A549 treated with DMSO at 1 μM for 4 hours (cell line): Measurements from ENCODE around the gene LCK. TPM values are rescaled to one million over a fixed set of nuclear protein-coding genes. Genes with fewer than 3 reads are reported as not detected.

Source experiments
- total RNA-seq: library from RNA; stranded (reverse); fragments of 200-300 nt; extraction: Qiagen RNA extraction; gene quantifications from 5 replicates; pipeline ENCODE4 v1.2.3, GENCODE V29; 2022; ENCODE audit warnings: low read depth

LCK gene
- total RNA-seq: 0.07 TPM in 1 of 5 replicates, not detected in the others

GRCh38 chr1:32250893-32251716 is at the start of gene LCK:
LCK (plus strand) TSS chr1:32251265; CDS start chr1:32274330, 23,065 bp downstream.

GRCh38 chr1:32205401-32206370 is 45.4 kb upstream of the LCK start, which contains the start of gene IQCC:
IQCC (plus strand) TSS chr1:32205671; CDS start chr1:32205682, 11 bp downstream.

GRCh38 chr1:32208891-32209328 is 42.2 kb upstream of the LCK start, which contains the start of gene DCDC2B:
DCDC2B (plus strand) TSS chr1:32209089; CDS start chr1:32209094, 5 bp downstream.

GRCh38 chr1:32221980-32222755 is 28.9 kb upstream of the LCK start, which contains the start of the genes EIF3I and TMEM234:
EIF3I (plus strand) TSS chr1:32222407; CDS start chr1:32222442, 35 bp downstream.
TMEM234 (minus strand) TSS chr1:32222353; CDS start chr1:32222322, 31 bp downstream.

GRCh38 chr1:32246888-32247273 is 4.2 kb upstream of the LCK start, which contains the start of gene FAM167B:
FAM167B (plus strand) TSS chr1:32247222; CDS start chr1:32247422, 200 bp downstream.

GRCh38 chr1:32291708-32292538 is 40.9 kb downstream of the LCK start, which contains the start of gene HDAC1:
HDAC1 (plus strand) TSS chr1:32292083; CDS start chr1:32292170, 87 bp downstream.

Other genes with a start within 250 kb of the LCK start
- gene KHDRBS1, start 237.4 kb upstream of the LCK start, total RNA-seq: 120 to 141 TPM (median 139 TPM) in 5 replicates
- 9.8 to 14.2 TPM (median 13.0 TPM) in 5 replicates for gene TMEM39B, start 178.3 kb upstream of the LCK start, total RNA-seq
- 17.7 to 20.0 TPM (median 18.3 TPM) in 5 replicates for gene KPNA6, start 143.2 kb upstream of the LCK start, total RNA-seq
- 30.6 to 32.8 TPM (median 31.2 TPM) in 5 replicates for gene TXLNA, start 71.6 kb upstream of the LCK start, total RNA-seq
- 1.6 to 2.3 TPM (median 2.0 TPM) in 5 replicates for gene CCDC28B, start 50.7 kb upstream of the LCK start, total RNA-seq
- gene IQCC, start 45.6 kb upstream of the LCK start, total RNA-seq: 1.7 to 2.5 TPM (median 1.9 TPM) in 5 replicates
- not detected in 5 replicates for gene DCDC2B, start 42.2 kb upstream of the LCK start, total RNA-seq
- 7.8 to 9.7 TPM (median 8.7 TPM) in 5 replicates for gene TMEM234, start 28.9 kb upstream of the LCK start, total RNA-seq
- gene EIF3I, start 28.9 kb upstream of the LCK start, total RNA-seq: 276 to 303 TPM (median 282 TPM) in 5 replicates
- gene FAM167B, start 4.0 kb upstream of the LCK start, total RNA-seq: 0.63 to 0.89 TPM (median 0.72 TPM) in 5 replicates
- 58.2 to 63.0 TPM (median 61.7 TPM) in 5 replicates for gene HDAC1, start 40.8 kb downstream of the LCK start, total RNA-seq
- gene MARCKSL1, start 85.0 kb downstream of the LCK start, total RNA-seq: 57.0 to 80.7 TPM (median 72.8 TPM) in 5 replicates
- gene FAM229A, start 111.2 kb downstream of the LCK start, total RNA-seq: 1.8 to 5.2 TPM (median 4.0 TPM) in 5 replicates
- 0.09 to 0.37 TPM in 2 of 5 replicates, not detected in the others for gene TSSK3, start 111.3 kb downstream of the LCK start, total RNA-seq
- gene BSDC1, start 143.2 kb downstream of the LCK start, total RNA-seq: 19.5 to 22.7 TPM (median 21.8 TPM) in 5 replicates
- 0.01 TPM in 2 of 5 replicates, not detected in the others for gene ZBTB8B, start 213.8 kb downstream of the LCK start, total RNA-seq